Measurements from ENCODE around the gene SCGB3A1.

Gene SCGB3A1

GRCh38 chr5:180586204-180586603 is 5.1 kb downstream of the SCGB3A1 start:
- TF ChIP-seq, protein P1, sequence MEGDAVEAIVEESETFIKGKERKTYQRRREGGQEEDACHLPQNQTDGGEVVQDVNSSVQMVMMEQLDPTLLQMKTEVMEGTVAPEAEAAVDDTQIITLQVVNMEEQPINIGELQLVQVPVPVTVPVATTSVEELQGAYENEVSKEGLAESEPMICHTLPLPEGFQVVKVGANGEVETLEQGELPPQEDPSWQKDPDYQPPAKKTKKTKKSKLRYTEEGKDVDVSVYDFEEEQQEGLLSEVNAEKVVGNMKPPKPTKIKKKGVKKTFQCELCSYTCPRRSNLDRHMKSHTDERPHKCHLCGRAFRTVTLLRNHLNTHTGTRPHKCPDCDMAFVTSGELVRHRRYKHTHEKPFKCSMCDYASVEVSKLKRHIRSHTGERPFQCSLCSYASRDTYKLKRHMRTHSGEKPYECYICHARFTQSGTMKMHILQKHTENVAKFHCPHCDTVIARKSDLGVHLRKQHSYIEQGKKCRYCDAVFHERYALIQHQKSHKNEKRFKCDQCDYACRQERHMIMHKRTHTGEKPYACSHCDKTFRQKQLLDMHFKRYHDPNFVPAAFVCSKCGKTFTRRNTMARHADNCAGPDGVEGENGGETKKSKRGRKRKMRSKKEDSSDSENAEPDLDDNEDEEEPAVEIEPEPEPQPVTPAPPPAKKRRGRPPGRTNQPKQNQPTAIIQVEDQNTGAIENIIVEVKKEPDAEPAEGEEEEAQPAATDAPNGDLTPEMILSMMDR (IDR thresholded peaks at IDR 0.05; ENCODE audit: extremely low read depth, missing control alignments), result no peak
- no peak for DNase-seq (ENCODE audit: low spot score)

DNA sequence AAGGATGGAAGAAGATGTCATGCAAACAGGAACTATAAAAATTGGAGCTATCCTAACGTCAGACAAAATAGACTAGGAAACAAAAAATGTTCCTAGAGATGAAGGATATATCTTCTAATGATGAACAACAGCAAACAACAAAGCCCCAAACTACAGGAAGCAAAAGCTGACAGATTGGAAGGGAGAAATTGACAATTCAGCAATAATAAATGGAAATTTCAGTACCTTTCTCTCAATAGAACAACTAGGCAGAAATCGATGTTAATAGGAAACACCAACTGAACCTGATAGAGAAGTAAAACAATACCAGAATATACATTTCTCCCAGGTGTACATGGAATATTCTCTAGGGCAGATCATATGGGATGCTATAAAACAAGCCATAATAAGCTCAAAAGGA is 7.6 kb downstream of the SCGB3A1 start:
- TF ChIP-seq, protein P1 (IDR thresholded peaks at IDR 0.05; ENCODE audit: extremely low read depth, missing control alignments), result no peak

GRCh38 chr5:180580681-180581080 is 10.6 kb downstream of the SCGB3A1 start:
- TF ChIP-seq, protein P1 (IDR thresholded peaks at IDR 0.05; ENCODE audit: extremely low read depth, missing control alignments), result no peak
- no peak for DNase-seq (ENCODE audit: low spot score)

More for the DNA sequence above, 7.6 kb downstream of the SCGB3A1 start:
- DNase-seq (ENCODE audit: low spot score), result no peak

DNA sequence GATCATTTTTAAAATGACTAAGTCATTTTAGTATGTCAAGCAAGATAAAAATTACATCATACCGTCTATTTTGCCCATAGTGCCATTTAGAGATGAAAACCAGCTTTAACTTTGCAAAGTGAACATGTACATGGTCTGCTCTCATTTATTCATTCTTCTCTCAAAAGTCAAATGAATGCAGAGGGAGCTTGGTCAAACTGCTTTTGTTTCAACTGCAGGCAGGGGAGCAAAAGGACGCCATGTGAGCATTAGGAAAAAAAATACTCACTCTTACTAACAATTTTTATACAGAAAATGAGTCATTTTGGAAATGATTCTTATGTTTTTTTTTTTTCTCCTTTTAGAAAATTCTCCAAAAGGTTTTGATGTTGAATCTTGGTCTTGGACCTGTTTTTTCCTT is 15.7 kb downstream of the SCGB3A1 start:
- TF ChIP-seq, protein P1 (IDR thresholded peaks at IDR 0.05; ENCODE audit: extremely low read depth, missing control alignments), result no peak
- DNase-seq (ENCODE audit: low spot score), result no peak

DNA sequence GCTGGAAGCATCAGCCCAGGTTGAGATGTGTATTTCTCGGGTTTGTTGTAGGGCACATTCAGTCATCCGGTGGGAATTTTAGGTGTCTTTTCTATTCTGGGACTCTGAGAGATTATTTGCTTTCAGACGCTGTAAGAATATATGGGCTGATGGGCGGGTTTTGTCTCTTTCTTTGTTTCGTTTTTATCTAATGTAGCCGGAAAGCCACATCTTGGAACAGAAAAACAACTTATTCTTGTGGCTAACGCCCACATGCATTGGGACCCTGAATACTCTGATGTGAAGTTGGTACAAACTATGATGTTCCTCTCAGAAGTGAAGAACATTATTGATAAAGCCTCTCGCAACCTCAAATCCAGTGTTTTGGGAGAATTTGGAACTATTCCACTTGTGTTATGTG is 22.4 kb downstream of the SCGB3A1 start:
- DNase-seq (ENCODE audit: low spot score), result no peak
- TF ChIP-seq, protein P1 (IDR thresholded peaks at IDR 0.05; ENCODE audit: extremely low read depth, missing control alignments), result no peak

DNA sequence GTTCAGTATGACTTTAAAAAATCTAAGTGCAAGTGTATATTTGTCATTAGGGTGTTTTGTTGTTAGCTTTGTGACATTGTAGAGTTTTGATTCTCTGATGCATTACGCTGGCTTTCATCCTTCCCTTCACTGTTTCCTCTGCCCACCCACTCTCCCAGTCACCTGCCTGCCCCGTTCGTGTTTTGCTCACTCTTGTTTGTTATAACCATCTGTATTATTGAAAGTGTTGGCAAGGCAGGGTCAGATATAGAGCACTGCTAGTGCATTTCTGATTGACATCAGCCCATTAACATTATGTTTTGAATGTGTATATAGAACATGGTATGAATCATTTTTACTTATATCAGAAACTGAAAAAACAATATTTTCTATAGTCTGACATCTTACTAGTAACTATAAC is 27.3 kb downstream of the SCGB3A1 start:
- TF ChIP-seq, protein P1 (IDR thresholded peaks at IDR 0.05; ENCODE audit: extremely low read depth, missing control alignments), result no peak
- DNase-seq (ENCODE audit: low spot score), result no peak

- no peak for DNase-seq (ENCODE audit: low spot score)
- TF ChIP-seq, protein P1 (IDR thresholded peaks at IDR 0.05; ENCODE audit: extremely low read depth, missing control alignments), result no peak
These were observed 33.1 kb downstream of the SCGB3A1 start for GRCh38 chr5:180558232-180558631.
